ENCODE data around the gene COL2A1.

DNA sequence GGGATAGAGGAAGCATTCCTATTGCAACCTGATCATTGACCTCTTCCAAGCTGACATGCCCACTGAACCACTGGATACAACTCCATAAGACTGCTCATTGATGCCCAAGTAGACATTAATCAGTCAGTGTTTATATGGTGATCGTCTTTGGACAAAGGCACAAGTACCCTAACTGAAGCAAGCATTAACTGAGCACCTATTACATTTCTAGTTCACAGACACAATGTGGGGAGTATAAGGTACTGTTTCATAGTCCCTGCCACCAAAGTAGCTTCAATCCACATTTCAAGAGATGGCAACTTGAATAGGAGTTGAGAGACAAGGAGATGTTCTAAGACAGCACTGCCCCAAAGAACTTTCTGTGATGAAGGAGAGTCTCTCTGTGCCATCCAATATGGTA, 10.9 kb upstream of the COL2A1 start:
- no peak for TF ChIP-seq ZBTB7A (IDR thresholded peaks at IDR 0.05; ENCODE audit: borderline replicate concordance, control insufficient read depth, low read depth, low read length)
- TF ChIP-seq, protein P1, sequence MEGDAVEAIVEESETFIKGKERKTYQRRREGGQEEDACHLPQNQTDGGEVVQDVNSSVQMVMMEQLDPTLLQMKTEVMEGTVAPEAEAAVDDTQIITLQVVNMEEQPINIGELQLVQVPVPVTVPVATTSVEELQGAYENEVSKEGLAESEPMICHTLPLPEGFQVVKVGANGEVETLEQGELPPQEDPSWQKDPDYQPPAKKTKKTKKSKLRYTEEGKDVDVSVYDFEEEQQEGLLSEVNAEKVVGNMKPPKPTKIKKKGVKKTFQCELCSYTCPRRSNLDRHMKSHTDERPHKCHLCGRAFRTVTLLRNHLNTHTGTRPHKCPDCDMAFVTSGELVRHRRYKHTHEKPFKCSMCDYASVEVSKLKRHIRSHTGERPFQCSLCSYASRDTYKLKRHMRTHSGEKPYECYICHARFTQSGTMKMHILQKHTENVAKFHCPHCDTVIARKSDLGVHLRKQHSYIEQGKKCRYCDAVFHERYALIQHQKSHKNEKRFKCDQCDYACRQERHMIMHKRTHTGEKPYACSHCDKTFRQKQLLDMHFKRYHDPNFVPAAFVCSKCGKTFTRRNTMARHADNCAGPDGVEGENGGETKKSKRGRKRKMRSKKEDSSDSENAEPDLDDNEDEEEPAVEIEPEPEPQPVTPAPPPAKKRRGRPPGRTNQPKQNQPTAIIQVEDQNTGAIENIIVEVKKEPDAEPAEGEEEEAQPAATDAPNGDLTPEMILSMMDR (IDR thresholded peaks at IDR 0.05 in 2 of 3, conservative IDR thresholded peaks at IDR 0.05 in 1 of 3; ENCODE audit: insufficient read depth in 2 of 3, low read depth in 1 of 3, low read length in 3 of 3), result no peak
- TF ChIP-seq, protein P2, sequence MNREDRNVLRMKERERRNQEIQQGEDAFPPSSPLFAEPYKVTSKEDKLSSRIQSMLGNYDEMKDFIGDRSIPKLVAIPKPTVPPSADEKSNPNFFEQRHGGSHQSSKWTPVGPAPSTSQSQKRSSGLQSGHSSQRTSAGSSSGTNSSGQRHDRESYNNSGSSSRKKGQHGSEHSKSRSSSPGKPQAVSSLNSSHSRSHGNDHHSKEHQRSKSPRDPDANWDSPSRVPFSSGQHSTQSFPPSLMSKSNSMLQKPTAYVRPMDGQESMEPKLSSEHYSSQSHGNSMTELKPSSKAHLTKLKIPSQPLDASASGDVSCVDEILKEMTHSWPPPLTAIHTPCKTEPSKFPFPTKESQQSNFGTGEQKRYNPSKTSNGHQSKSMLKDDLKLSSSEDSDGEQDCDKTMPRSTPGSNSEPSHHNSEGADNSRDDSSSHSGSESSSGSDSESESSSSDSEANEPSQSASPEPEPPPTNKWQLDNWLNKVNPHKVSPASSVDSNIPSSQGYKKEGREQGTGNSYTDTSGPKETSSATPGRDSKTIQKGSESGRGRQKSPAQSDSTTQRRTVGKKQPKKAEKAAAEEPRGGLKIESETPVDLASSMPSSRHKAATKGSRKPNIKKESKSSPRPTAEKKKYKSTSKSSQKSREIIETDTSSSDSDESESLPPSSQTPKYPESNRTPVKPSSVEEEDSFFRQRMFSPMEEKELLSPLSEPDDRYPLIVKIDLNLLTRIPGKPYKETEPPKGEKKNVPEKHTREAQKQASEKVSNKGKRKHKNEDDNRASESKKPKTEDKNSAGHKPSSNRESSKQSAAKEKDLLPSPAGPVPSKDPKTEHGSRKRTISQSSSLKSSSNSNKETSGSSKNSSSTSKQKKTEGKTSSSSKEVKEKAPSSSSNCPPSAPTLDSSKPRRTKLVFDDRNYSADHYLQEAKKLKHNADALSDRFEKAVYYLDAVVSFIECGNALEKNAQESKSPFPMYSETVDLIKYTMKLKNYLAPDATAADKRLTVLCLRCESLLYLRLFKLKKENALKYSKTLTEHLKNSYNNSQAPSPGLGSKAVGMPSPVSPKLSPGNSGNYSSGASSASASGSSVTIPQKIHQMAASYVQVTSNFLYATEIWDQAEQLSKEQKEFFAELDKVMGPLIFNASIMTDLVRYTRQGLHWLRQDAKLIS (CRISPR knock-in tag; IDR thresholded peaks at IDR 0.05), result no peak
- TF ChIP-seq, protein P3, sequence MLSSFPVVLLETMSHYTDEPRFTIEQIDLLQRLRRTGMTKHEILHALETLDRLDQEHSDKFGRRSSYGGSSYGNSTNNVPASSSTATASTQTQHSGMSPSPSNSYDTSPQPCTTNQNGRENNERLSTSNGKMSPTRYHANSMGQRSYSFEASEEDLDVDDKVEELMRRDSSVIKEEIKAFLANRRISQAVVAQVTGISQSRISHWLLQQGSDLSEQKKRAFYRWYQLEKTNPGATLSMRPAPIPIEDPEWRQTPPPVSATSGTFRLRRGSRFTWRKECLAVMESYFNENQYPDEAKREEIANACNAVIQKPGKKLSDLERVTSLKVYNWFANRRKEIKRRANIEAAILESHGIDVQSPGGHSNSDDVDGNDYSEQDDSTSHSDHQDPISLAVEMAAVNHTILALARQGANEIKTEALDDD (IDR thresholded peaks at IDR 0.05), result no peak
- TF ChIP-seq KLF16 (IDR thresholded peaks at IDR 0.05), result no peak
- TF ChIP-seq RNF2 (IDR thresholded peaks at IDR 0.05), result no peak
- no peak for TF ChIP-seq ETV5 (CRISPR knock-in tag; IDR thresholded peaks at IDR 0.05; ENCODE audit: low read depth)
- TF ChIP-seq JUNB (CRISPR knock-in tag; conservative IDR thresholded peaks at IDR 0.05), result no peak
- no peak for TF ChIP-seq MYBL2 (IDR thresholded peaks at IDR 0.05; ENCODE audit: low read depth)
- TF ChIP-seq MYBL2 (CRISPR knock-in tag; IDR thresholded peaks at IDR 0.05; ENCODE audit: borderline replicate concordance), result no peak
- TF ChIP-seq, protein P4, sequence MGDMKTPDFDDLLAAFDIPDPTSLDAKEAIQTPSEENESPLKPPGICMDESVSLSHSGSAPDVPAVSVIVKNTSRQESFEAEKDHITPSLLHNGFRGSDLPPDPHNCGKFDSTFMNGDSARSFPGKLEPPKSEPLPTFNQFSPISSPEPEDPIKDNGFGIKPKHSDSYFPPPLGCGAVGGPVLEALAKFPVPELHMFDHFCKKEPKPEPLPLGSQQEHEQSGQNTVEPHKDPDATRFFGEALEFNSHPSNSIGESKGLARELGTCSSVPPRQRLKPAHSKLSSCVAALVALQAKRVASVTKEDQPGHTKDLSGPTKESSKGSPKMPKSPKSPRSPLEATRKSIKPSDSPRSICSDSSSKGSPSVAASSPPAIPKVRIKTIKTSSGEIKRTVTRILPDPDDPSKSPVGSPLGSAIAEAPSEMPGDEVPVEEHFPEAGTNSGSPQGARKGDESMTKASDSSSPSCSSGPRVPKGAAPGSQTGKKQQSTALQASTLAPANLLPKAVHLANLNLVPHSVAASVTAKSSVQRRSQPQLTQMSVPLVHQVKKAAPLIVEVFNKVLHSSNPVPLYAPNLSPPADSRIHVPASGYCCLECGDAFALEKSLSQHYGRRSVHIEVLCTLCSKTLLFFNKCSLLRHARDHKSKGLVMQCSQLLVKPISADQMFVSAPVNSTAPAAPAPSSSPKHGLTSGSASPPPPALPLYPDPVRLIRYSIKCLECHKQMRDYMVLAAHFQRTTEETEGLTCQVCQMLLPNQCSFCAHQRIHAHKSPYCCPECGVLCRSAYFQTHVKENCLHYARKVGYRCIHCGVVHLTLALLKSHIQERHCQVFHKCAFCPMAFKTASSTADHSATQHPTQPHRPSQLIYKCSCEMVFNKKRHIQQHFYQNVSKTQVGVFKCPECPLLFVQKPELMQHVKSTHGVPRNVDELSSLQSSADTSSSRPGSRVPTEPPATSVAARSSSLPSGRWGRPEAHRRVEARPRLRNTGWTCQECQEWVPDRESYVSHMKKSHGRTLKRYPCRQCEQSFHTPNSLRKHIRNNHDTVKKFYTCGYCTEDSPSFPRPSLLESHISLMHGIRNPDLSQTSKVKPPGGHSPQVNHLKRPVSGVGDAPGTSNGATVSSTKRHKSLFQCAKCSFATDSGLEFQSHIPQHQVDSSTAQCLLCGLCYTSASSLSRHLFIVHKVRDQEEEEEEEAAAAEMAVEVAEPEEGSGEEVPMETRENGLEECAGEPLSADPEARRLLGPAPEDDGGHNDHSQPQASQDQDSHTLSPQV (IDR thresholded peaks at IDR 0.05), result no peak
- no peak for TF ChIP-seq ZNF561 (CRISPR knock-in tag; conservative IDR thresholded peaks at IDR 0.05)
- no peak for TF ChIP-seq HNRNPLL (IDR thresholded peaks at IDR 0.05; ENCODE audit: low read depth, low read length, poor library complexity, severe bottlenecking)
